ENCODE results near the gene MAP3K12. TPM values are rescaled to one million over a fixed set of nuclear protein-coding genes. Genes with fewer than 3 reads are reported as not detected.
"Not testable (repeated sequence)": the region's sequence is repeated elsewhere in the genome, so short reads cannot be mapped to it uniquely, and the experiment has no call there.

The MAP3K12 gene
- total RNA-seq, 1 donor from 2014 or later: 37.0 TPM

DNA sequence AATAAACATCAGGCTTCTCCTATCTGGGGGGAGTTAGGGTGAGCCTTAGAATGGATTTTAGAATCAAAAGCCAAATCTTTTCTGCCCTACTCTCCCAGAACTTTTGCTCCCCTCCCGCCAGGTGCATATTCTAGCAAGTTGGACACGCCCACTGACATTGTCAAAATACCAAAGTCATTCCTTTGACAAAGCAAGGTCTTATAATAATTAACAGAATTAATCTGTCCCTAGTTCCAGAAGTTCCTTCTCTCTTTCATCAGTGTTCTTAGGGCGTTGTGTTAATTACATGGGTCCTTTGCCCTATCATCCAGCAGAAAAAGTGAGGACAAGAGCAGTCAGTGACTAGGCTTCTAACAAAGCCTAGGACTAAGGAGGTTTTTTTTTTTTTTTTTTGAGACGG is 55.3 kb downstream of the MAP3K12 start:
- peaks cover 25% of the 10 kb centered on the region for H3K4me1 Mint-ChIP-seq
- peaks cover 16% of the 10 kb centered on the region for H3K36me3 Mint-ChIP-seq
- no peak for TF ChIP-seq CTCF (IDR thresholded peaks at IDR 0.05; ENCODE audit: unreplicated experiment)
- H3K9me3 Mint-ChIP-seq: no peaks in the 10 kb centered on the region
- H3K4me3 Mint-ChIP-seq: no peak overlapping the region
- no peak overlapping the region for H3K27ac Mint-ChIP-seq
- H3K27me3 Mint-ChIP-seq (ENCODE audit: low read depth): no peaks in the 10 kb centered on the region
- no peak for DNase-seq (ENCODE audit: low spot score in 2 of 2, unreplicated experiment in 2 of 2)

- DNase-seq (ENCODE audit: low spot score in 2 of 2, unreplicated experiment in 2 of 2): peak; percentile 94 to 97
- H3K27ac Mint-ChIP-seq: peak within 1 kb of the TSS; percentile 98
- TF ChIP-seq CTCF (IDR thresholded peaks at IDR 0.05; ENCODE audit: unreplicated experiment): no peak
- no peaks in the 10 kb centered on the region for H3K27me3 Mint-ChIP-seq (ENCODE audit: low read depth)
- H3K4me1 Mint-ChIP-seq: peaks cover 25% of the 10 kb centered on the region
- peak within 1 kb of the TSS; percentile 84 for H3K4me3 Mint-ChIP-seq
- H3K9me3 Mint-ChIP-seq: no peaks in the 10 kb centered on the region
- H3K36me3 Mint-ChIP-seq: peaks cover 3% of the 10 kb centered on the region
These were observed 58.0 kb downstream of the MAP3K12 start, which contains the start of gene PRR13 for GRCh38 chr12:53441040-53441833. TSS of gene PRR13 (plus strand) at chr12:53441734. CDS start at chr12:53442715, 981 bp downstream.

- not testable (repeated sequence) for H3K9me3 Mint-ChIP-seq; DNase-seq (ENCODE audit: low spot score in 2 of 2, unreplicated experiment in 2 of 2); H3K36me3 Mint-ChIP-seq; H3K27me3 Mint-ChIP-seq (ENCODE audit: low read depth); H3K27ac Mint-ChIP-seq; H3K4me3 Mint-ChIP-seq
- H3K4me1 Mint-ChIP-seq: peaks cover 25% of the 10 kb centered on the region
These were observed 59.7 kb downstream of the MAP3K12 start for GRCh38 chr12:53439582-53439981.

DNA sequence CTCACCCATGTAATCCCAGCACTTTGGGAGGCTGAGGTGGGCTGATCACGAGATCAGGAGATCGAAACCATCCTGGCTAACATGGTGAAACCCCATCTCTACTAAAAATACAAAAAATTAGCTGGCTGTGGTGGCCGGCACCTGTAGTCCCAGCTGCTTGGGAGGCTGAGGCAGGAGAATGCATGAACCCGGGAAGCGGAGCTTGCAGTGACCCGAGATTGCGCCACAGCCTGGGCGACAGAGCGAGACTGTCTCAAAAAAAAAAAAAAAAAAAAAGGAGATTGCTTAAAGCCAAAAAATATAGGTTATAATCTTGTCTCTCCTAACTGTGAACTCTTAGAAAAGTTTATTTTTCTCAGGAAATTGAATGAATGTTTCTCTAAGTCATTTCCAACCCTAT is 63.9 kb downstream of the MAP3K12 start:
- not testable (repeated sequence) for H3K36me3 Mint-ChIP-seq; H3K9me3 Mint-ChIP-seq; H3K4me3 Mint-ChIP-seq; H3K27ac Mint-ChIP-seq; H3K27me3 Mint-ChIP-seq (ENCODE audit: low read depth); H3K4me1 Mint-ChIP-seq; DNase-seq (ENCODE audit: low spot score in 2 of 2, unreplicated experiment in 2 of 2)

DNA sequence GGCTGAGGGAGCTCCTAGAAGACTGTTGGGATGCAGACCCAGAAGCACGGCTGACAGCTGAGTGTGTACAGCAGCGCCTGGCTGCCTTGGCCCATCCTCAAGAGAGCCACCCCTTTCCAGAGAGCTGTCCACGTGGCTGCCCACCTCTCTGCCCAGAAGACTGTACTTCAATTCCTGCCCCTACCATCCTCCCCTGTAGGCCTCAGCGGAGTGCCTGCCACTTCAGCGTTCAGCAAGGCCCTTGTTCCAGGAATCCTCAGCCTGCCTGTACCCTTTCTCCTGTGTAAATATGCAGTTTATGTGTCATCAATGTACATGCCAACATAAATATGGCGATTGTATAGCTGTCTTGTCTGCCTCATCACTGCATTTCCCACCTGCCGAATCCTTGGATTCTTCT is 68.1 kb downstream of the MAP3K12 start:
- Mint-ChIP-seq H3K27me3 (ENCODE audit: low read depth) (no peaks in the 10 kb centered on the region), H3K9me3 (no peaks in the 10 kb centered on the region), H3K4me1 (peaks cover 3% of the 10 kb centered on the region), H3K27ac (no peak overlapping the region), H3K4me3 (no peak overlapping the region), H3K36me3 (no peaks in the 10 kb centered on the region)
- no peak for DNase-seq (ENCODE audit: low spot score in 2 of 2, unreplicated experiment in 2 of 2)
- no peak for TF ChIP-seq CTCF (IDR thresholded peaks at IDR 0.05; ENCODE audit: unreplicated experiment)

GRCh38 chr12:53430116-53430515 is 69.1 kb downstream of the MAP3K12 start:
- DNase-seq (ENCODE audit: low spot score in 2 of 2, unreplicated experiment in 2 of 2): no peak
- H3K4me1 Mint-ChIP-seq: peaks cover 11% of the 10 kb centered on the region
- no peak for TF ChIP-seq CTCF (IDR thresholded peaks at IDR 0.05; ENCODE audit: unreplicated experiment)
- no peak overlapping the region for H3K27ac Mint-ChIP-seq
- no peaks in the 10 kb centered on the region for H3K9me3 Mint-ChIP-seq
- no peaks in the 10 kb centered on the region for H3K36me3 Mint-ChIP-seq
- H3K4me3 Mint-ChIP-seq: no peak overlapping the region
- H3K27me3 Mint-ChIP-seq (ENCODE audit: low read depth): no peaks in the 10 kb centered on the region

Other genes with a start within 250 kb of the MAP3K12 start
- gene ESPL1, start 231.2 kb downstream of the MAP3K12 start, total RNA-seq: 15.7 to 20.8 TPM (median 15.9 TPM) in 3 replicates
- gene PFDN5, start 203.9 kb downstream of the MAP3K12 start, total RNA-seq: 328 to 339 TPM (median 338 TPM) in 3 replicates
- gene MYG1, start 199.8 kb downstream of the MAP3K12 start, total RNA-seq: 50.1 to 55.9 TPM (median 53.8 TPM) in 3 replicates
- gene AAAS, start 177.8 kb downstream of the MAP3K12 start, total RNA-seq: 77.2 to 85.4 TPM (median 84.8 TPM) in 3 replicates
- 0.27 to 0.62 TPM (median 0.47 TPM) in 3 replicates for gene SP7, start 163.1 kb downstream of the MAP3K12 start, total RNA-seq
- gene SP1, start 119.3 kb downstream of the MAP3K12 start, total RNA-seq: 112 to 120 TPM (median 116 TPM) in 3 replicates
- 11.1 to 13.8 TPM (median 12.3 TPM) in 3 replicates for gene AMHR2, start 75.6 kb downstream of the MAP3K12 start, total RNA-seq
- gene PRR13, start 57.7 kb downstream of the MAP3K12 start, total RNA-seq: 74.1 to 87.4 TPM (median 76.2 TPM) in 3 replicates
- 1,058 to 1,073 TPM (median 1,066 TPM) in 3 replicates for gene PCBP2, start 47.4 kb downstream of the MAP3K12 start, total RNA-seq
- gene TARBP2, start 1.8 kb upstream of the MAP3K12 start, total RNA-seq: 45.6 to 50.5 TPM (median 50.4 TPM) in 3 replicates
- gene NPFF, start 8.0 kb upstream of the MAP3K12 start, total RNA-seq: not detected in 3 replicates
- gene ATF7, start 126.9 kb upstream of the MAP3K12 start, total RNA-seq: 35.4 to 38.6 TPM (median 36.3 TPM) in 3 replicates
- 356 to 359 TPM (median 356 TPM) in 3 replicates for gene ATP5MC2, start 176.6 kb upstream of the MAP3K12 start, total RNA-seq
- 124 to 130 TPM (median 124 TPM) in 3 replicates for gene CALCOCO1, start 228.0 kb upstream of the MAP3K12 start, total RNA-seq

Data from mesothelial cell of epicardium (in vitro differentiated cells).